HG02763 (cell line): ENCODE measurements around the gene GGCT.
"Not testable (repeated sequence)": the region's sequence is repeated elsewhere in the genome, so short reads cannot be mapped to it uniquely, and the experiment has no call there.

Experiments used
- ATAC-seq: cut with Tn5 transposase; IDR thresholded peaks from one replicate; pipeline ENCODE4 v1.9.1; 2021; ENCODE audit warnings: mild to moderate bottlenecking, moderate library complexity; ENCODE audit not compliant: unreplicated experiment

The GGCT gene

GRCh38 chr7:30519122-30519521, 14.5 kb upstream of the GGCT start:
- ATAC-seq = no peak

GRCh38 chr7:30515761-30516160, 11.1 kb upstream of the GGCT start:
- ATAC-seq = no peak

- ATAC-seq = no peak
These were observed 10.1 kb upstream of the GGCT start for GRCh38 chr7:30514776-30515175.

- no peak for ATAC-seq
These were observed 9.5 kb upstream of the GGCT start for GRCh38 chr7:30514177-30514576.

- ATAC-seq = no peak
These were observed 9.1 kb upstream of the GGCT start for GRCh38 chr7:30513762-30514161.

GRCh38 chr7:30511973-30512662, 7.5 kb upstream of the GGCT start:
- ATAC-seq = no peak

GRCh38 chr7:30511494-30511893, 6.9 kb upstream of the GGCT start:
- ATAC-seq = no peak

GRCh38 chr7:30510124-30511075, 5.8 kb upstream of the GGCT start:
- no peak for ATAC-seq

GRCh38 chr7:30509171-30509857, 4.7 kb upstream of the GGCT start:
- ATAC-seq = not testable (repeated sequence)

- ATAC-seq = not testable (repeated sequence)
These were observed 2.8 kb upstream of the GGCT start for GRCh38 chr7:30507346-30507900.

GRCh38 chr7:30505174-30505697, 607 bp upstream of the GGCT start:
- ATAC-seq = no peak

GRCh38 chr7:30503274-30504212, 1.1 kb downstream of the GGCT start:
- no peak for ATAC-seq

- no peak for ATAC-seq
These were observed 2.0 kb downstream of the GGCT start for GRCh38 chr7:30502470-30503251.

- ATAC-seq = no peak
These were observed 3.4 kb downstream of the GGCT start for GRCh38 chr7:30501264-30501663.

GRCh38 chr7:30493228-30493627, 11.4 kb downstream of the GGCT start:
- ATAC-seq = no peak

- no peak for ATAC-seq
These were observed 13.2 kb downstream of the GGCT start for GRCh38 chr7:30491417-30491816.

- ATAC-seq = no peak
These were observed 17.3 kb downstream of the GGCT start for GRCh38 chr7:30487371-30487770.

- no peak for ATAC-seq
These were observed 19.0 kb downstream of the GGCT start for GRCh38 chr7:30485667-30486066.

- not testable (repeated sequence) for ATAC-seq
These were observed 23.2 kb downstream of the GGCT start for GRCh38 chr7:30481416-30481815.
